HepG2 (cell line): ENCODE results near the gene OR10X1.

ENCODE experiments used
- CREB1 ChIP-seq, 2 experiments: fragments of 450-650 bp in 1 of 2; IDR thresholded peaks; 2 replicates each; pipeline ENCODE4 v1.6.1; 2016 to 2017; ENCODE audit warnings: control low read depth in 1 of 2, mild to moderate bottlenecking in 1 of 2, missing compliant biosample characterization in 1 of 2, missing genetic modification characterization in 1 of 2
- MEF2D ChIP-seq: sonication (generic); formaldehyde crosslinking; IDR thresholded peaks from 2 replicates; pipeline ENCODE4 v1.5.1; 2020; ENCODE audit warnings: mild to moderate bottlenecking, missing genetic modification reagents
- NFE2L1 ChIP-seq: sonication (generic); formaldehyde crosslinking; IDR thresholded peaks from 2 replicates; pipeline ENCODE4 v1.4.0; 2020; ENCODE audit warnings: missing genetic modification reagents, mild to moderate bottlenecking, borderline replicate concordance
- NPAS2 ChIP-seq: sonication (generic); formaldehyde crosslinking; IDR thresholded peaks from 2 replicates; pipeline ENCODE4 v1.8.0; 2022; ENCODE audit warnings: mild to moderate bottlenecking, missing genetic modification reagents, borderline replicate concordance
- POLR2A ChIP-seq, 2 experiments: IDR thresholded peaks; 2 replicates each; pipeline ENCODE4 v1.6.1; 2011; ENCODE audit warnings: low read depth in 2 of 2, low read length in 2 of 2, mild to moderate bottlenecking in 1 of 2, moderate library complexity in 1 of 2; ENCODE audit not compliant: insufficient read depth in 1 of 2
- SMAD1 ChIP-seq: sonication (generic); formaldehyde crosslinking; IDR thresholded peaks from 2 replicates; pipeline ENCODE4 v1.4.0; 2020; ENCODE audit warnings: missing genetic modification reagents, low read depth, mild to moderate bottlenecking, borderline replicate concordance
- YY1 ChIP-seq: IDR thresholded peaks from 2 replicates; pipeline ENCODE4 v1.6.1; 2011; ENCODE audit warnings: low read length, low read depth, moderate library complexity, mild to moderate bottlenecking; ENCODE audit not compliant: insufficient read depth, insufficient replicate concordance
- ZFP41 ChIP-seq: sonication (generic); formaldehyde crosslinking; IDR thresholded peaks from 2 replicates; pipeline ENCODE4 v1.4.0; 2020; ENCODE audit warnings: mild to moderate bottlenecking, missing genetic modification reagents, borderline replicate concordance

- no peak for TF ChIP-seq MEF2D
- no peak for TF ChIP-seq ZFP41
- TF ChIP-seq POLR2A (IDR thresholded peaks at IDR 0.05; ENCODE audit: insufficient read depth in 1 of 2, low read depth in 2 of 2, low read length in 2 of 2): no peak
- TF ChIP-seq CREB1 (IDR thresholded peaks at IDR 0.05): no peak
- no peak for TF ChIP-seq CREB1 (CRISPR knock-in tag; IDR thresholded peaks at IDR 0.05)
- no peak for TF ChIP-seq YY1
- TF ChIP-seq SMAD1 (CRISPR knock-in tag): no peak
- TF ChIP-seq NPAS2: no peak
- no peak for TF ChIP-seq NFE2L1
Observed at GRCh38 chr1:158600735-158601134, 21.0 kb upstream of the OR10X1 start.
